ENCODE results near the gene OPTC. TPM values are rescaled to one million over a fixed set of nuclear protein-coding genes. Genes with fewer than 3 reads are reported as not detected.

OPTC gene
- total RNA-seq, 1 donor from 2014 or later: not detected

DNA sequence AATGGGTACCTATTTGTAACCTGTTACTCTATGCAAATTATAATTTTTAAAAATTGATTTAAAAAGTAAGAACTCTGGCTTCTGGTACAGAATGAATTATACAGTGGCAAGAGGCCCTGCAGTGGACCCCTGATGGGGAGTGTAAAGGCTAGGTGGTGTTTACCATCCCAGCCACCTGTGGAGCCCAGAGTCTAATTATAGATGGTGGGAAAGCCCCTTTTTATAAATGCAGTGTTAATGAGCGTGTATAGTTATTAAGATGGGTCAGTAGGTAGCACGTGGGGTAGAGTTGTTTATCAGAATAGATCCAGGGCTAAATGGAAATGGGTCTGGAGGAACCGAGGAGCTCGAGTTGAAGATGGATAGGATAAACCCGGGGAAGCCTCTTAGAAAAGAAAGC, 32.2 kb upstream of the OPTC start:
- no peak for DNase-seq (ENCODE audit: extremely low spot score, unreplicated experiment)
- H3K4me3 Mint-ChIP-seq (ENCODE audit: unreplicated experiment): no peak overlapping the region
- H3K9me3 Mint-ChIP-seq (ENCODE audit: unreplicated experiment): no peaks in the 10 kb centered on the region
- H3K27me3 Mint-ChIP-seq (ENCODE audit: unreplicated experiment): no peaks in the 10 kb centered on the region
- H3K27ac Mint-ChIP-seq (ENCODE audit: unreplicated experiment): no peak overlapping the region
- TF ChIP-seq, protein P1, sequence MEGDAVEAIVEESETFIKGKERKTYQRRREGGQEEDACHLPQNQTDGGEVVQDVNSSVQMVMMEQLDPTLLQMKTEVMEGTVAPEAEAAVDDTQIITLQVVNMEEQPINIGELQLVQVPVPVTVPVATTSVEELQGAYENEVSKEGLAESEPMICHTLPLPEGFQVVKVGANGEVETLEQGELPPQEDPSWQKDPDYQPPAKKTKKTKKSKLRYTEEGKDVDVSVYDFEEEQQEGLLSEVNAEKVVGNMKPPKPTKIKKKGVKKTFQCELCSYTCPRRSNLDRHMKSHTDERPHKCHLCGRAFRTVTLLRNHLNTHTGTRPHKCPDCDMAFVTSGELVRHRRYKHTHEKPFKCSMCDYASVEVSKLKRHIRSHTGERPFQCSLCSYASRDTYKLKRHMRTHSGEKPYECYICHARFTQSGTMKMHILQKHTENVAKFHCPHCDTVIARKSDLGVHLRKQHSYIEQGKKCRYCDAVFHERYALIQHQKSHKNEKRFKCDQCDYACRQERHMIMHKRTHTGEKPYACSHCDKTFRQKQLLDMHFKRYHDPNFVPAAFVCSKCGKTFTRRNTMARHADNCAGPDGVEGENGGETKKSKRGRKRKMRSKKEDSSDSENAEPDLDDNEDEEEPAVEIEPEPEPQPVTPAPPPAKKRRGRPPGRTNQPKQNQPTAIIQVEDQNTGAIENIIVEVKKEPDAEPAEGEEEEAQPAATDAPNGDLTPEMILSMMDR (IDR thresholded peaks at IDR 0.05): no peak
- peaks cover 35% of the 10 kb centered on the region for H3K4me1 Mint-ChIP-seq (ENCODE audit: unreplicated experiment)
- no peaks in the 10 kb centered on the region for H3K36me3 Mint-ChIP-seq (ENCODE audit: unreplicated experiment)

DNA sequence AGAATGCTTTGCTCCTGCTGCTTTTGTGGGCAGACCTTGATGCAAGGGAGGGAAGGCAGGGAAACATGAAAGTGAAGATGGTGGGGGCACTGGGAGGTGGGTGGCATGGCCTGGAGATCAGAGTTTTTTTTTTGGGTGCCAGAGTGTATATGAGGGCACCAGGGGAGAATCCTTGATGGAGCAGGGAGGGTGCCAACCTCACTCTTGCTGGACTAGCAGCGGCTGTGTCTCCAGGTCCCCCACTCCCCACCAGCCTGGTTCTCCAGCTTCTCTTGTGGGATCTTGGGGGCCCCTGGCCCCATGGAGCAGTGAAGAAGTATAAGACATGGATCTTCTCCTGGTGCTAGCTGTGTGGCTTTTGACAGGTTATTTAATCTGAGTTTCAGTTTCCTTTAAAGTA, 31.8 kb upstream of the OPTC start:
- TF ChIP-seq, protein P1 (IDR thresholded peaks at IDR 0.05): no peak
- Mint-ChIP-seq H3K4me3 (ENCODE audit: unreplicated experiment) (no peak overlapping the region), H3K27ac (ENCODE audit: unreplicated experiment) (no peak overlapping the region), H3K36me3 (ENCODE audit: unreplicated experiment) (no peaks in the 10 kb centered on the region), H3K9me3 (ENCODE audit: unreplicated experiment) (no peaks in the 10 kb centered on the region), H3K27me3 (ENCODE audit: unreplicated experiment) (no peaks in the 10 kb centered on the region), H3K4me1 (ENCODE audit: unreplicated experiment) (peaks cover 39% of the 10 kb centered on the region)
- no peak for DNase-seq (ENCODE audit: extremely low spot score, unreplicated experiment)

DNA sequence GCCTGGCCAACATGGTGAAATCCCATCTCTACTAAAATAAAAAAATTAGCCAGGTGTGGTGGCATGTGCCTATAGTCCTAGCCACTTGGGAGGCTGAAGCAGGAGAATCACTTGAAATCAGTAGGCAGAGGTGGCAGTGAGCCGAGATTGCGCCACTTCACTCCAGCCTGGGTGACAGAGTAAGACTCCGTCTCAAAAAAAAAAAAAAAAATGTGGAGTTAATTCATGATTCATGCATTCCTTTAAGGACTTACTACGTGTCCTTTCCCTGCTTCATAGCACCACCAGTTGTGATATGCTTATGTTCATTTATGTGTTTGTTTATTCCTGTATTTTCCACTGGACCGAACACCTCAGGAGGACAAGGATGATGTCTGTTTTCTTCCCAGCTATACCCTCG, 31.1 kb upstream of the OPTC start:
- no peak for DNase-seq (ENCODE audit: extremely low spot score, unreplicated experiment)

DNA sequence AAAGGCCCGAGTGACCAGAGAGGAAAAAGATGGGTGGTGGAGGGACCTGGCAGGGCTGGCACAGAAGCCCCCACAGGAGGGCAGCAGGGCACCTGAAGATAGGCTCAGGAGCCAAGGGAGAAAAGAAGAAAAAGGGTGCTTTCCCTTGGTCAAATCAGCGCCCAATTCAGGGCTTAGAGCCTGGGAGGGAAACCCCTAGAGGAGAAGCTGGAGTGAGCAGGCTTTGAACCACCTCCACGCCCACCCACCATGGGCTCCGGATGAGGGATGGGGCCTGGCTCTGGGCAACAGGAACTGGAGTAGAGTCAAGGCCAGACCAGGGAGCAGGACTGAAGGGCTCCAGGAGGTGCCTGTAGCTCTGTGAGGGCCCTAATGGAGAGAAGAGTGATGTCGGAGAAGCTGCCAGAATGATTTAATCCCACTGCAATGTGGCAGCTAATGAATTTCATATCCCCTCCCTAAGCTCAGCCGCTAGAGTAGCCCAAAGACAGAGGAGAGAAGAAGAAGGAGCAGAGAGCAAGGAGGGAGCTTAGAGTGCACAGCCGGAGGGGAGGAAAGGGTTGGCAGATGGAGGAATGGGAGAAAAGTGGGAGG, 30.4 kb upstream of the OPTC start:
- Mint-ChIP-seq H3K27me3 (ENCODE audit: unreplicated experiment) (no peaks in the 10 kb centered on the region), H3K36me3 (ENCODE audit: unreplicated experiment) (no peaks in the 10 kb centered on the region), H3K27ac (ENCODE audit: unreplicated experiment) (peak overlapping the region; percentile 76), H3K4me1 (ENCODE audit: unreplicated experiment) (peaks cover 46% of the 10 kb centered on the region), H3K9me3 (ENCODE audit: unreplicated experiment) (no peaks in the 10 kb centered on the region), H3K4me3 (ENCODE audit: unreplicated experiment) (peak overlapping the region; percentile 38)
- TF ChIP-seq, protein P1 (IDR thresholded peaks at IDR 0.05): no peak
- peak; percentile 62 for DNase-seq (ENCODE audit: extremely low spot score, unreplicated experiment)

More for the DNA sequence above, 31.1 kb upstream of the OPTC start:
- Mint-ChIP-seq H3K27me3 (ENCODE audit: unreplicated experiment) (no peaks in the 10 kb centered on the region), H3K4me1 (ENCODE audit: unreplicated experiment) (peaks cover 46% of the 10 kb centered on the region), H3K36me3 (ENCODE audit: unreplicated experiment) (no peaks in the 10 kb centered on the region), H3K9me3 (ENCODE audit: unreplicated experiment) (no peaks in the 10 kb centered on the region), H3K4me3 (ENCODE audit: unreplicated experiment) (no peak overlapping the region), H3K27ac (ENCODE audit: unreplicated experiment) (no peak overlapping the region)
- TF ChIP-seq, protein P1 (IDR thresholded peaks at IDR 0.05): no peak

DNA sequence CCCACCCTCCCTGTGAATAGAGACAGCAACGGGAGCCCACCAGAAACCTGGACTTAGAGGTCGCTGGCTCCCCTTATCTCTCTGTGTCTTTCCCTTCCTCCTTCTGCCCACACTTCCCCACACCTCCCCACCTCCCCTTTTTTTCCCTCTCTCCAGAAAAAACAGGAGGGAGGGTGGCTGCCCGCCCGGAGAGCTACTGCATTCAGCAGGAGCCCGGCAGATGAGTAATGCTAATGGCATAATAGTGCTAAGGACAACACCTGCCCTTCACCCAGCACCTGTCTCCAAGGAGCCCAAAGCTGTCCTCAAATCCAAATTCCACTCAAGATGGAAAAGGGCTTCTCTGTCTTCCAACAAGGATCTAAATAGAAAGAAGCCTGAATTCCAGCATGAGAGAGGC, 29.7 kb upstream of the OPTC start:
- Mint-ChIP-seq H3K27me3 (ENCODE audit: unreplicated experiment) (no peaks in the 10 kb centered on the region), H3K4me3 (ENCODE audit: unreplicated experiment) (no peak overlapping the region), H3K4me1 (ENCODE audit: unreplicated experiment) (peaks cover 46% of the 10 kb centered on the region), H3K36me3 (ENCODE audit: unreplicated experiment) (no peaks in the 10 kb centered on the region), H3K27ac (ENCODE audit: unreplicated experiment) (peak overlapping the region; percentile 76), H3K9me3 (ENCODE audit: unreplicated experiment) (no peaks in the 10 kb centered on the region)
- DNase-seq (ENCODE audit: extremely low spot score, unreplicated experiment): no peak
- TF ChIP-seq, protein P1 (IDR thresholded peaks at IDR 0.05): no peak
